Epithelial cell of prostate (primary cell): ENCODE measurements around the gene RBM38.

Source experiments
- DNase-seq: peaks from one replicate; pipeline ENCODE4 v3.0.0-alpha.2; 2011; ENCODE audit warnings: low read depth, low spot score
- H3K27ac ChIP-seq: fragments of 450-650 bp; 2 replicates; pipeline ENCODE4 v1.5.1; 2017; ENCODE audit warnings: mild to moderate bottlenecking

The RBM38 gene

DNA sequence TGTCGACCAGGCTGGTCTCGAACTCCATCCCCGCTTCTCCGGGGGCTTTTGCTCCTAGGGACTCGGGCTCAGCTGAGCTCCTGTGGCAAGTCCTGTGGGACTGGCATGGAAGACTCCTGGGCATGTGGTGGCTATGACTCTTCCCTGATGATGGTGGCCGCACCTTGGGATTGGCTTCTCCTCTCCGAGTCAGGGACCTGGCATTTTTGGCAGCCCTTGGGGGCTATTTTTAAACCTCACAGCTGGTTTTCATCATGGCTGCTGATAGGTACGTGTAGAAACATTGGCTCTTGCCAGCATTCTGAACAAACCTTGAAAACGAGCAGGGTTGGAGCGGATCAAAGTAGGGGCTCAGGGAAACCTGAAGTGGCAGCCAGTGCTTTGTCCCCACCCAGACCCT, 54.1 kb downstream of the RBM38 start:
- no peak overlapping the region for H3K27ac ChIP-seq
- DNase-seq = no peak

DNA sequence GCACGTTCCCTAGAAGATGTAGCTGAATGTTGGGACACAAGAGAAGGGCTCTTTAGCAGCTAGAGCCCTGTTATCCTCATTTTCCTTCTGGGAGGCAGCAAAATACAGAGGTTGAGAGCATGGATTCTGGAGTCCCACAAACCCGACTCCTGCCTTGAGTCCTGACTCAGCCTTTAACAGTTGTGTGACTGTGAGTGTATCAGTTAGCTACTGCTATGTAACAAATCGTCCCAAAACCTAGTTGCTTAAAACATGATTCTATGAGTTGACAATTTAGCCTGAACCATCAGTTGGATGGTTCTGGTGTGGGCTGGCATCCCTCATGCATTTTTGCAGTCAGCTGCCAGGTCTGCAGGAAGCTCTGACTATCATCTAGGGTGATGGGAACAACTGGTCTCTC, 54.6 kb downstream of the RBM38 start:
- no peak overlapping the region for H3K27ac ChIP-seq
- no peak for DNase-seq

DNA sequence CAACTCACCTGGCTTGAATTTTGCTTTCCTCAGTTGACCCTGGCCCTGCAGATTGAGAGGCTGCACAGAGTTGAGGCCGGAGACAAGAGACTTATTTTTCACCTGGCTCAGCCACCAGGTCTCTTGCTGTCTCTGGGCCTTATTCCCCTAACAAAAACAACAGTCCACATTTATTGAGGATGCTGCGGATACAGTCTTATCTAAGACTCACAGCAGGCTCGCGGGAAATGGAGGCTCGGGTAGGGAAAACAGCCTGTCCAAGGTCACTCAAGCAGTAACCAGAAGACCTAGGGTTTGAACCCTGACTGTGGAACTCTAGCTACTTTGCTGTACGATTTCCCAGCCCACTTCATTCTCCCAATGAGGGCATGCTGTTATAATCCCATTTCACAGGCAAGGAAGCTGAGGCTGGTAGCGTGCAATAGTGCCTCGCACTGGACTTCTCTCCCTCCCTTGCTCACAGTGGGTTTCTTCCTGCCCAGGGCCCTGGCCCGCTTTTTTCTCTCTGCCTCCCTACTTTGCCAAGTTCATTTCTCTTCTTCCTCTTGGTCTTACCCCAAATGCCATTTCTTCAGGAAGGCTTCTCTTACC, 57.7 kb downstream of the RBM38 start:
- no peak overlapping the region for H3K27ac ChIP-seq

DNA sequence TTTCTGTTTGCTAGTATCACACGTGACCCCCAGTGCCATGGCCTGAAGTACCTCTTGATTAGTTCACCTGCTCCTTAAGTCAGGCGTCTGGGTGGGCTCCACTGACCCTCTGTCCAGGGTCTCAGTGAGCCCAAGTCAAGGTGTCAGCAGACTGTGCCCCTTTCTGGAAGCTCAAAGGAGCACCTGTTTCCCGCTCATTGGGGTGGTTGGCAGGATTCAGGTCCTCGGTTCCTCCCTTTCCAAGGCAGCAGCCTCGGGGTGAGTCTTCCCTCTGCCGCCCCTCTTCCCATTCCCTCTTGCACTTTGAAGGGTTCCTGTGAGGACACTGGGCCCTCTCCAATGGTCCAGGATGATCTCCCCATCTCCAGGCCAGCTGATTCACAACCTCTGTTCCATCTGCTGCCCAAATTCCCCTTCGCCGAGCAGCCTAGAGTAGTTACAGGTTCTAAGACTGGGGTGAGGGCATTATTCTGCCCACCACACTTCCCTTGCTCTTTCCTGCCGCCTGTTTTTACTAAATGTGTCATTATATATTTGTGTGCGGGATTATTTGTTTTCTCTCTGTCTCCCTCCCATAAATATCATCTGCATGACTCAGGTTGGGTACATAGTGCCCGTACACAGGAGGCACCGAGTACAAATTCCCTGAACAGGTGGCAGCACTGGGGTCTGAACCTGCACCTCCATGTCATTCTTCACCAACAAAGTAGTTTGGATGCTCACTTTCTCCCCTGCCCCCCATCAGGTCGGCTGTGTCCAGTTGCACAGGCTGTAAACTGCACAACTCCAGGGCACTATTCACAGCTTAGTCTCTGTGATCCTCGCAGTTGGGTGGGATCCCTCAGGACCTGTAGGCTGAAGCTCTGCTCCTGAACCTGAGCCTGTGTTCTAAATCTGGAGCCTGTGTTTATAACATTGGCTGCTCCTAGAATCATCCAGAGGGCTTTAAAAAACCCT, 58.5 kb downstream of the RBM38 start:
- no peak for DNase-seq
- H3K27ac ChIP-seq = no peak overlapping the region

More for the DNA sequence above, 57.7 kb downstream of the RBM38 start:
- DNase-seq = no peak

DNA sequence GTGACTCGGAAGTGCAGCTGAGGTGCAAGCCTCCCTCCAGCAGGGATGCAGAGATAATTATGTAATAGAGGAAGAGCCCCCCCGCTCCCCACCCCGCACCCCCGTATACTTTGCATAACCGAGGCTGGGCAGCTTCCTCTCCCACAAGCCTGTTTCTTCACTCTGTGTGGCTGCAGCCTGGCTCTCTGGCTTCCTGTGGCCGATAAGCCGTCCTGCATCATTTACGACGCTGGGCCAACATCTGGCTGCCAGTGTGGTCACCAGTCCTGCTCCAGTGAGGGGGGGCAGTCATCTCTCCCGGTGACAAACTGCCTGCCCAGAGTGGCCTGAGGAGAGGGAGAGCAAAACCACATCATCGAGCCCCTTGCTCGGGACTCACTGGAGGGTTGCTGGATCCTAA, 59.2 kb downstream of the RBM38 start:
- no peak overlapping the region for H3K27ac ChIP-seq
- no peak for DNase-seq

DNA sequence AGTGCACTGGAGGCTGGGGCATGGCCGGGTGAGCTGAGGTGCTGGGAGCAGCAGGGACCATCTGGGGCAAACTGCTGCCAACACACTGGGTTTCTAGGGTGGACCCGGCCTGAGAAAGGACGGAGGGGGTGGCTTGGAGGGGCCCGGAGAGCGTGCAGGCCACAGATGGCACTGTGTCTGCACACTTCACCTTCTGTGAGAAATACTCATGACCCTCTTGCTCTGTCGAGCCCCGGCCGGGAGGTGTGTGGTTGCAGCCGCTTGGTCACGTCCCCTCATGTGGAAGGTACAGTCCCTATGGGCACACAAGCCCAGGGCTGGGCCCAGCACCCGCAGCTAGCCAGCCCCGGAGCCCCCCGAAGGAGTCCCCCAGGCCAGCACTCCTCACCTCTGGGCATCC, 59.7 kb downstream of the RBM38 start:
- H3K27ac ChIP-seq = no peak overlapping the region

DNA sequence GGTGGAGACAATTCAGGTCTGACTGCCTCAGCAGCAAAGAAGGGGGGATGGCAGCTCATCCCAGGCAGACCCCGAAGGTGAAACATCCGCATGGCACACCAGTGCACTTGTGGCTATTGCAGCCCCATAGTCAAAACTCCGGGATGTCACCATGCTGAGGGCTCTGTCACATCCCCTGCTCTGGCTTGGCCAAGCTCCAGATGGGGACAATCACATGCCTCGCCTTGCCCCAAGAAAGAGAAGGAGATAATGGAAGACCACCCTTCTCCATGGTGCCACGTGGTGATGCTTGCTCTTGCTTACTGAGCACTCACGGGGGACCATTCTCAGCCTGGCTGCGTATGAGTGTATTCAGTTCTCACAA, 60.2 kb downstream of the RBM38 start:
- no peak for DNase-seq
- no peak overlapping the region for H3K27ac ChIP-seq

More for the DNA sequence above, 59.7 kb downstream of the RBM38 start:
- no peak for DNase-seq

DNA sequence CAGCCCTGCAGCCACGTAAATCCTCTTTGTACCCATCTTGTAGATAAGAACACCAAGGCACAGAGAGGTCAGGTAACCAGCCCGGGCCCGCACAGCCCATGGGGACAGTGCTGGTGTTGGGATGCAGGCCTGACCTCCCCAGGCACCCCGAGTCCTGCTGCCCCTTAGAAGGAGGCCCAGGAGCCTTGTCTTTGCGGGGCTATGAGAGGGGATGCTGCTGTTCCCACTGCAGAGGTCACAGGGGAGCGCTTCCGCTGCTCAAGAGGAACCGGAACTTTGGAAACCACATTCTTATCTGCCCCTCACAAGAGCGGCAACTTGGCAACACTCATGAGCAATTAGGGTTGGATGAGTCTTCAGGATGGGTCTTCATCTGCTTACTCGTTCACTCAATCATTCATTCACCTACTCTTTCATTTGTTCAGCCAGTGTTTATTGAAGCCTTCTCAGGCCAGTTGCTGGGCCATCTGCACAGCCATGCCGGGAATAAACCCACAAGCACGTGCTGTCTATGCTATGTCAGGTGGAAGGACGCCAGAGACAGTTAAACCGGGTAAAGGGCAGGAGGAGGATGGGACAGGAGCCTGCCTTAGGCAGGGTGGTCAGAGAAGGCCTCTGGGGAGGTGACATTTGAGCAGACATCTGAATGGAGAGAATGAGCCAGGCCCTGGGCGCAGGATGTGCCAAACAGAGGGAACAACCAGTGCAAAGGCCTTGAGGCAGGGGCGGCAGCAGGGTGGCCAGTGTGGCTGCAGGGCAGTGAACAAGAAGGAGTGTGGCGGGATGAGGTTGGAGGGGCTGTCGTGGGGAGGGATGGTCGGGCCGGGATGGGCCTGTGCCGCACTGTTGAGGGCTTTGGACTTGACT, 60.8 kb downstream of the RBM38 start:
- H3K27ac ChIP-seq = no peak overlapping the region
- no peak for DNase-seq

DNA sequence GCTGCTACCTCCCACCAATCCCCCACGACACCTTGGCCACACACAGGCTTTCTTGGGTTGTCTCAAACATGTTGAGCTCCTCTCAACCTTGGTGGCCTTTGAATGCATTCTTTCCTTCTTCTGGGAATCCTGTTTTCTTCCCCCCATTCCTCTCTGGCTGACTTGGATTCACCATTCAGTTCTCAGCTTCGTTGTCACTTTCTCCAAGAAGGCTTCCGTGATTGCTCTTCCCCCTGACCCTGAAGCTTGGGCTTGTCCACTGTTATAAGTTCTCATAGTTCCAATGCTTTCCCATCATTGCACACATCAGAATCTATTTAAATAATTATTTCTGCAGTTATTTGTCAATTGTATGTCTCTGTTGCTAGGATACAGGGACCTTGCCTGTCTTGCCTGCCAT, 64.2 kb downstream of the RBM38 start:
- no peak for DNase-seq

DNA sequence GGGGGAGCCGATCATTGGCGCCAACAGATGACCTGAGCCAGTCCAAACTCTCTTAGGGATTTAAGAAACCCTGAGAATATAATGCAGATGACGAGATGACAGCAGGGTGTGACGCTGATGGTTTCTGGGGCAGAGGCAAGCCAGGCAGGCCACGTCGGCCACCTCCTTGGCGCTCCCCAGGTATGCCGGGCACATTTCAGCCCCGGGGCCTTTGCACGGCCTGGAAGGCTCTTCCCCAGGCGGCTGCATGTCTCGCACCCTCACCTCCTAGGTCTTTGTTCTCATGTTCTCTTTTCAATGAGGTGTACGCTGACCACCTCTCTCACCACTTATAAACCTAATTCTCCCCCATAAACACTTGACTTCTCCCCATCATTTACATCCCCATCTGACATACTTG, 64.9 kb downstream of the RBM38 start:
- no peak for DNase-seq
- no peak overlapping the region for H3K27ac ChIP-seq

More for the DNA sequence above, 64.2 kb downstream of the RBM38 start:
- no peak overlapping the region for H3K27ac ChIP-seq

DNA sequence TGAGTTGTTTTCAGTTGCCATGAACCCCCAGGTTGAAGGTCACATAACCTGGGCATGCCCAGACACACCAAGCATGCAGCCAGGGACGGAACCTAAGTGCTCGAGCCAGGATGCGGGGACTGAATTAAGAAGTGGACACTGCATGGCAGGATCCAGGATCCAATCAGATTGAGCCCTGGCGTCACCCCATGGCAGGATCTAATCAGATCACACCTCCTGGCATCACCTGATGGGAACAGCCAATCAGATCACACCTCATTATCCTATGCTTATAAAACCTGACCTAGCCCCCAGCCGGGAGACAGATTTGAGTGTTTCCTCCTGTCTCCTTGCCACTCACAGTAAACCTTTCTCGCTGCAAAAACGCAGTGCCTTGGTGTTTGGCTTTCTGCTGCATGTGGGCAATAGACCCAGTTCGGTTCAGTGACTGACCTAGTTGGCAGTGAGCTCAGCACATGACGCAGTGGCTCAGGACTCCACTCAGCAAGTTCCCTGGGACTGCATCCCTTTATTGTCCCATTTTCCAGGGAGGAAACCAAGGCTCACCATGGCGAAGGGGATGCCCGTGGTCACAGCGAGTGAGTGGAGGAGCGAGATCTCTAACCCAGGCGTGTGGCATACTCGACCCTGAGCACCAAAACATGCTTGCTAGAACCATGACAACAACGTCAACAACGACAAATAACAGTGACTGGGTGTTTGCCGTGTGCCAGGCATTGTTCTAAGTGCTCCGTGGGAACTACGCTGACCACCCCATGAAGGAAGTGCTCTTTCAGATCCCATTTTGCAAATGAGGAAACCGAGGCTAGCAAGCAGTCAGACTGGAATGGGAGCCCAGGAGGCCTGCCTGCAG, 66.3 kb downstream of the RBM38 start:
- no peak overlapping the region for H3K27ac ChIP-seq
- DNase-seq = no peak

DNA sequence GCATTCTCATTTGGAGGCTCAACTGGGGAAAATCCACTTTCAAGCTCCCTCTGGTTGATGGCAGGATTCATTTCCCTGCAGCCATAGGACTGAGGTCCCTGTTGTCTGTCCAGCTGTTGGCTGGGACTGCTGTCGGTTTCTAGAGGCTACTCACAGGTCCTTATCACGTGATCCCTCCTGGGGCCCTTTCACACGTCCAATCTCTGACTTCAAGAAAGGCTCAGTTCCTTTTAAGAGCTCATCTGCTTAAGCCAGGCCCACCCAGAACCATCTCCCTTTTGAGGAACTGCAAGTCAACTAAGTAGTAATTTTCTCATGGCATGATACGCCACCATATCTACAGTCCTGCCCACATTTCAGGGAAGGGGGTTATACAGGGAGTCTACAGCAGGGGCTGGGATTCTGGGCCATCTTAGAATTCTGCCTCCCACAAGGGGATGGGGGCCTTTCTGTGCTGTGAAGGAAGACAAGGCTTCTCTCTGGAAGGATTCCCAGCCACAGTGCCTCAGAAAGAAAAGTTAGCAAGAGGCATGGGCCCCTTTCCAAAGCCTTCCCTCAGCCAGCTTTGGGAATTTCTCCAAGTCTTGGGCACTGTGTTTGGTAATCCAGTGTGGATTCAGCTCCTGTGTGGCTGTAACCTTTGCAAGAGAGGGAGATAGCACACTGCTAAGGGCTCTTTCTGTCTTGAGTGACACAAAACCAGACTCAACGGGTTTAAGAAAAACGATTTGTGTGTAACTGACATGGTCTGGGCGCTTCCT, 67.4 kb downstream of the RBM38 start:
- H3K27ac ChIP-seq = no peak overlapping the region
- DNase-seq = no peak
